Measurements from ENCODE around the gene GAGE12D. TPM values are rescaled to one million over a fixed set of nuclear protein-coding genes. Genes with fewer than 3 reads are reported as not detected.

The GAGE12D gene
- not detected in 5 replicates for total RNA-seq (2022; extraction: Qiagen RNA extraction; ENCODE audit: low read depth)

GRCh38 chrX:49541433-49541832, at the start of gene GAGE12D:
Gene GAGE12D, plus strand, starts transcription at chrX:49541733. Its CDS starts 1,155 bp downstream, at chrX:49542888.

GRCh38 chrX:49531877-49532276, 9.7 kb upstream of the GAGE12D start, which contains the start of gene GAGE12C:
Gene GAGE12C, plus strand, starts transcription at chrX:49532177. Its CDS starts 1,155 bp downstream, at chrX:49533332.

GRCh38 chrX:49550989-49551388, 9.5 kb downstream of the GAGE12D start, which contains the start of gene GAGE12E:
Gene GAGE12E, plus strand, starts transcription at chrX:49551289. Its CDS starts 1,155 bp downstream, at chrX:49552444.

GRCh38 chrX:49560542-49560941, 19.0 kb downstream of the GAGE12D start, which contains the start of gene GAGE12F:
Gene GAGE12F, plus strand, starts transcription at chrX:49560842. Its CDS starts 1,155 bp downstream, at chrX:49561997.

GRCh38 chrX:49570100-49570499, 28.6 kb downstream of the GAGE12D start, which contains the start of gene GAGE12G:
Gene GAGE12G, plus strand, starts transcription at chrX:49570400. Its CDS starts 1,155 bp downstream, at chrX:49571555.

GRCh38 chrX:49579649-49580048, 38.1 kb downstream of the GAGE12D start, which contains the start of gene GAGE12H:
Gene GAGE12H, plus strand, starts transcription at chrX:49579949. Its CDS starts 1,155 bp downstream, at chrX:49581104.

GRCh38 chrX:49589196-49589595, 47.7 kb downstream of the GAGE12D start, which contains the start of gene GAGE2A:
Gene GAGE2A, plus strand, starts transcription at chrX:49589496. Its CDS starts 1,155 bp downstream, at chrX:49590651.

Other genes starting within 250 kb of the GAGE12D start
- not detected in 5 replicates for gene GAGE10, start 238.1 kb upstream of the GAGE12D start, total RNA-seq (2022; extraction: Qiagen RNA extraction; ENCODE audit: low read depth)
- not detected in 5 replicates for gene GAGE12J, start 219.7 kb upstream of the GAGE12D start, total RNA-seq (2022; extraction: Qiagen RNA extraction; ENCODE audit: low read depth)
- not detected in 5 replicates for gene GAGE13, start 210.2 kb upstream of the GAGE12D start, total RNA-seq (2022; extraction: Qiagen RNA extraction; ENCODE audit: low read depth)
- not detected in 5 replicates for gene GAGE12C, start 9.6 kb upstream of the GAGE12D start, total RNA-seq (2022; extraction: Qiagen RNA extraction; ENCODE audit: low read depth)
- gene GAGE12E, start 9.6 kb downstream of the GAGE12D start, total RNA-seq (2022; extraction: Qiagen RNA extraction; ENCODE audit: low read depth): not detected in 5 replicates
- gene GAGE12F, start 19.1 kb downstream of the GAGE12D start, total RNA-seq (2022; extraction: Qiagen RNA extraction; ENCODE audit: low read depth): not detected in 5 replicates
- not detected in 5 replicates for gene GAGE12G, start 28.7 kb downstream of the GAGE12D start, total RNA-seq (2022; extraction: Qiagen RNA extraction; ENCODE audit: low read depth)
- not detected in 5 replicates for gene GAGE12H, start 38.2 kb downstream of the GAGE12D start, total RNA-seq (2022; extraction: Qiagen RNA extraction; ENCODE audit: low read depth)
- gene GAGE2A, start 47.8 kb downstream of the GAGE12D start, total RNA-seq (2022; extraction: Qiagen RNA extraction; ENCODE audit: low read depth): not detected in 5 replicates
- gene GAGE1, start 57.3 kb downstream of the GAGE12D start, total RNA-seq (2022; extraction: Qiagen RNA extraction; ENCODE audit: low read depth): not detected in 5 replicates
- gene PAGE1, start 154.3 kb downstream of the GAGE12D start, total RNA-seq (2022; extraction: Qiagen RNA extraction; ENCODE audit: low read depth): 0.27 TPM in 1 of 5 replicates, not detected in the others